GM21529 (cell line): Measurements from ENCODE around the gene OPCML.

Experiments used
- ATAC-seq: cut with Tn5 transposase; IDR thresholded peaks from one replicate; pipeline ENCODE4 v1.9.1; 2021; ENCODE audit not compliant: unreplicated experiment

Gene OPCML

GRCh38 chr11:133531971-133532651 is at the start of gene OPCML:
Gene OPCML (minus strand): TSS chr11:133532501.
- no peak for ATAC-seq

DNA sequence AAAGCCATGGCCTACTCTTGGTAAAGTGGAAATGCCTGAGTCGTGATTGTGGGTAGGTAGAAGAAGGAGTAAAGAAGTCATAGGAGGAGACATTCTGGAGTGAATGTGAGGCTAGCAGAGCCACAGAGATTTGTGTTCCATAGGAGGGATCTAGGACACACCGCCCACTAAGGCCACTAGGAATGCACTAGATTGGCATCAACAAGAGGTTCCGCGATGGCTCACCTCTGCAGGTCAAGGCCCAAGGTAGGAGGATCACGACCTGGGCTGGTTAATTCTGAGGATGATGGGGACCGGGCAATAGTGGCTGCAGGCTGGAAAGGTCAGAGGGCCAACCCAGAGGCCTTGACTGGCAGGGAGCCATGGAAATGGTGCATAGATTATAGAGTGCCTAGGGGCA is 48.8 kb upstream of the OPCML start:
- no peak for ATAC-seq

DNA sequence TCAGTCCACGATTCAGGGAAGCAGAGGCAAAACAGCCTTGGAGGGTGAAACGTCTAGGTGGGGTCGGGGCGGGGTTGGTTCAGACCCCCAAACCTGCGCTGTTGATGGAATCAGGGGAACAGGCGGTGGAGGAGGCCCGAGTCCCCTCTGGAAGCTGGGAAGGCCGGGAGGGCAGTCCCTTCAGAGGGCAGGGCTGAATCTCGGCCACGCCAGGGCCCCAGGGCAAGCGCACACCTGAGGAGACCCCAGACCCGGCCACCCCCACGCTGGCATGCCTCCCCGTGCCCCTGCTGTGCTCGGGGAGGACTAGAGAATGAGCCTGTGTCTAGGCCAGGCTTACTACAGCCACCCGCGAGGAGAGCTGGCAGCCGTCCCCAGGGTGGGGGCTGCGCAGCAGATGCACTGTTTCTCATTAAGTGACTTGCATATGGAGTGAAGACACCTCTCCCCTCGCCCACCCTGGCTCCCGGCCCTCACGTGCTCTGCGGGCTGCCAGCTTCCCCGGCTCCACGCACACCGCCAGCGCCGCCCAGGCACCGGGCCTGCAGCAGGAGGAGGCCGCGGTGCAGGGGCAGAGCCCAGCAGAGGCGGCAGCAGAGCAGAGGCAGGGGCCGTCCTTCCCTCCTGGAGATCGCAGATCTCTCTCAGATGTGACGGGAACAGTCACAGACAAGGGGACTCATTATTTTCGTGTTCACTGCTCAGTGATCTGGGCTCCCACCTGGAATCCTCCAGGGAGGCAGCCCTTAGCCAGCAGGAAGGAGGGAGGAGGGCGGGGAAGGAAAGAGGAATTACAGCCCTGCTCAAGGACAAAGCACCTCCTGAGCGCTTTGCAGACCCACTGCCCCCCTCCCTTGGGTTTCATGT is 47.1 kb upstream of the OPCML start:
- ATAC-seq: no peak

GRCh38 chr11:133577403-133577802 is 45.1 kb upstream of the OPCML start:
- no peak for ATAC-seq

- ATAC-seq: no peak
Measured at GRCh38 chr11:133576351-133576750, 44.0 kb upstream of the OPCML start.

- ATAC-seq: no peak
Measured at GRCh38 chr11:133573081-133573480, 40.8 kb upstream of the OPCML start.

DNA sequence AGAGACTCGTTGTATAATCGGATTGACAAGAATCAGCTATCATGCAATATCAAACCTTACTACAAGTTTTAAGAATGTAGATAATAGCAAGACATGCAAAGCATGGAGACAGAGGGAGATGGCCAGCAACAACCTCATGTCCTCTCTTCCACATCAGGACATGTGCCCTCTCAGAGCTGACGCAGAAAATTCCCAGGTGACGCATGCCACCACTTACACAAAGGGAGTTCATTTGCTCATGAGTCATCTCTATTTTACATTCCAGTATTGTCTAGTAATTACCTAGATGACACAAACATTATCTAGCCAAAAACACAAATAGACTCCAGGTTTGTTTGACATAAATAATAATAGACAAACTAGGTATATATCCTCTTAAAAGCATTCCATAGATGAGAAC is 38.1 kb upstream of the OPCML start:
- ATAC-seq: no peak

GRCh38 chr11:133563505-133564025 is 31.3 kb upstream of the OPCML start:
- no peak for ATAC-seq

GRCh38 chr11:133560472-133560855 is 28.2 kb upstream of the OPCML start:
- no peak for ATAC-seq

GRCh38 chr11:133559833-133560471 is 27.7 kb upstream of the OPCML start:
- ATAC-seq: no peak

DNA sequence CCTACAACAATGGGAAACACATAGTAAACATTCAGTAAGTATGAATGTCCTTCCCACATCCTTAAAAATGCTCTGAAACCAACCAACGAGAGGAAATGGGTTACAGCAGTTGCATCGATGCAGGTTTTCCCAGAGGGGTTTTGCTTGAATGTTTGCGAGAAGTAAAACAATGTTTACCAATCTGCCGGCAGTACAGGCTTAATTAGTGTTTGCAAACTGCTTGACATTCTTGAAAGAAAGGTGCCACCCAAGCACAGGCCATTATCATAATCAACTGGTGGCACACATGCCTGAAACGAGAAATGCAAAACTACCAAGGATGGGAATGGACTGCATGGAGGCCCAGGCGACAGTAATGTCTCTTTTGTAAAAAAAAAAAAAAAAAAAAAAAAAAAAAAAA is 27.1 kb upstream of the OPCML start:
- no peak for ATAC-seq

GRCh38 chr11:133555034-133555433 is 22.7 kb upstream of the OPCML start:
- no peak for ATAC-seq

GRCh38 chr11:133553885-133554740 is 21.8 kb upstream of the OPCML start:
- no peak for ATAC-seq

- no peak for ATAC-seq
Measured at GRCh38 chr11:133552938-133553337, 20.6 kb upstream of the OPCML start.

GRCh38 chr11:133551064-133551463 is 18.8 kb upstream of the OPCML start:
- no peak for ATAC-seq

- no peak for ATAC-seq
Measured at GRCh38 chr11:133549826-133550225, 17.5 kb upstream of the OPCML start.

GRCh38 chr11:133548641-133549040 is 16.3 kb upstream of the OPCML start:
- no peak for ATAC-seq

GRCh38 chr11:133547808-133548494 is 15.7 kb upstream of the OPCML start:
- no peak for ATAC-seq

DNA sequence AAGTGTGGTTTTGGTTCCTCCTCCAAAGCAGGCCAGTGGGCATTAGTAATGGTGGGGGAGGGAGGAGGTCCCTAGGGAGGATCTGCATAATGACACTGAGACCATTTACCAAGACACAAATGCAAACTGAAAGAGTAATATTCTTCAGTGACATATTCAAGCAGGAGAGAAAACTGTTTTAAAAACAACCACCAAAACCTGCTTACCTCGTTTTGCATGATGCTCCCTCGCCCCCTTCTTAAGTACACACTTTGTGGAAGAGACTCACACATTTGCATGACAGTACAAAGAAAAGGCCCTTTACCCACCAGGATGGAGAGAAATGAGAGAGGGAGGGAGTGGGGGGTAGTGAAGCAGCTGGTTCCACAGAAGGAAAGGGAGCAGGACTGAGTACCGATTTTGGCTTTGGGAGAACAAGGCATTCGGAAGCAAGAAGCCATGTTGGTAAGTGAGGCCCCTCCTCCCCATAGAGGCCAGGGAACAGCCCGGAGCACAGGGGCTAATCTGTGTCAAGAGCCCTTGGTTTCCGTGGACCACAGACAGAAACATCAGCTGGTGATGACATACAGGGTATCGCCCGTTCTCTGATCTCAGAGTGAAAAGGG is 13.0 kb upstream of the OPCML start:
- no peak for ATAC-seq

DNA sequence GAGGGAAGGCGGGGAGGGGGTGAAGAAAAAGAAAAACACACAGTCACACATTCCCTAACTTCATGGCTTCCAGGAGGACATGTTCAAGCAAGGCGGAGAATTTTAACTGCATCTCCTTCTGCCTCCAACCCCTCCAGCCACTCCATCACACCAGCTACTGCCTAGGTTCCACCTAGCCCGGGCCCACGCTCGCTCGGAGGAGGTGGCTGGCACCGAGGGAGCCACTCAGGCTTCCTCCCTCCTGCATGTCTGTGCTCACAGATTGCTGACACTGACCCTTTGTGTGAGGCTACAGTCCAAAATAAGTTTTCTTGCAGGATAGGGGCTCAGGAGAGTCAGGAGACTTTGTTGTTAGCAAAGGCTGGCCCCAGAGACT is 9.4 kb upstream of the OPCML start:
- no peak for ATAC-seq
